Uterus (tissue), 2 donors: ENCODE results near the gene OPCML.

ENCODE experiments used
- CTCF ChIP-seq, 4 experiments: fragments of 200-600 bp in 2 of 4; fragments of 450-650 bp in 2 of 4; sonication (generic) in 2 of 4; IDR thresholded peaks; one replicate each; pipeline ENCODE4 v1.5.1; 2016 to 2019; ENCODE audit warnings: antibody characterized with exemption in 4 of 4, mild to moderate bottlenecking in 2 of 4, moderate library complexity in 1 of 4
- POLR2A ChIP-seq, 2 donors: fragments of 450-650 bp; IDR thresholded peaks; one replicate each; pipeline ENCODE4 v1.6.1; 2016; ENCODE audit warnings: antibody characterized with exemption in 2 of 2, mild to moderate bottlenecking in 1 of 2, moderate library complexity in 1 of 2

DNA sequence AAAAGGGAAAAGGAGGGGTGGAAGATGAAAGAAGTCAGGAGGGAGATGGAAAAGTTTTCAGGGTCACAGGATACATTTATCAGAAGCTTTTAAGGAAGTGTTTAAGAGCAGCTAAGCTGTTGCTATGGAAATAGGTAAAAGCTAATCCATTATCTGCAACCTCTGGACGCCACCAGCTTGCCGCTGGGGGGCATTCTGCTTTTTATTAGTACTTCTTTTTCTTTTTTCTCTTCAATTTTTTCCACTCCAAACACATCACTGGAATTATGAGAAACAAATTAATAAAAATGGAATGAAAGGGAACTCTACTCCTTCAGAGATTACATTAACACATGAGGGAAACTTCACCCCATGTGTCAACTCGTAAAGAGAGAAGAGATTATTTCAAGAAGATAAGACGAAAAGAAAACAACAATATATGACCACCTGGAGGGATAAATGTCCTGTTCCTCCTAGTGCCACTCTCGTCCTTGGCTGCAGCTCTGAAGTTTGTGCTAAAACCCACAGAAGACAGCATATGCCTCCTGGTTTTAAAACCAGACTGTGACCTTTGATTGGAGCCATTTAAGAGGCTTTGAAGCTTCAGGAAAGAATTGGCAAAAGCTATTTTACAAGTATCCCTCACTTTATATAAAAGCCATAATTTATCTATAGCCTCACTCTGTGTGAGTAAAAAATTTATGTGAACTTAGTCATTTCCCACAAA is 972.8 kb downstream of the OPCML start:
- no peak for TF ChIP-seq CTCF (IDR thresholded peaks at IDR 0.05)
- no peak for TF ChIP-seq POLR2A (IDR thresholded peaks at IDR 0.05)
